LoVo (cell line): ENCODE results near the gene SPDL1.

Experiments used
- DNase-seq: peaks from one replicate; pipeline ENCODE4 v3.0.0-alpha.2; 2016; ENCODE audit warnings: low spot score

The SPDL1 gene

DNA sequence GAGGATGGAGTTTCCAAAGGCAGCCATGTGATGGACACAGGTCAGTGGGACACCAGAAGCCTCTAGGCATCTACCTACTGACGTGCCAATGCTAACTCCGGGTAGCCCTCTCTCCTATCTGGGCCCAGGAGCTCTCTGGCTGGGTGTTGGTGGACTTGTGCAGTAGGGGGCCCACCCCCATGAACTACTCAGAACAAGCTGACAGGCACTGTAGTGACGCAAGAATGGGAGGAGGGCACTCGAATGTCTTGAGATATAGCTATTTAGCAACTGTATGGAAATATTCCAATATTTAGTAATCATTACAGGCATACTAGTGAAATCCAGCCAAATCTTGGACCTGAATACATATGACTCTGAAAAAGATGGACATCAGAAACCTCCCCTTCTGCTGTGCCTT is 47.8 kb downstream of the SPDL1 start:
- DNase-seq = no peak

DNA sequence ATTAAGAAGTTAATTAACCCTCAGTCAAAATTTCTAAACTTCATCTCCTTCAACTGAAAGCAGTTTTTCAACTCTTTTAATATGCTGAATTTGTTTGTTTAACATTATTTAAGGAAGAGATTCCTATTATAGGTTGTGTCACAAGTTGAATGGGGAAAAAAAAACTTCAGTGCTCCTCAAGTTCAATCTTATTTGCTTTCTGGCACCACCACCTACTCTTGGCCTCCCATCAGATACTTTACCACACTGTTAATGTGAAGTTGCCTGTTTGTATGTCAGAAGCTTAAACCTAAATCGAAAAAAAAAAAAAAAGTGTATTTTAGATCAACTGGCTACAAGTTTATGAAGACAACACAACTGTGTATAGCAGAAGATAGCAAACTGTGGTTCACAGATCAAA is 49.4 kb downstream of the SPDL1 start:
- no peak for DNase-seq

DNA sequence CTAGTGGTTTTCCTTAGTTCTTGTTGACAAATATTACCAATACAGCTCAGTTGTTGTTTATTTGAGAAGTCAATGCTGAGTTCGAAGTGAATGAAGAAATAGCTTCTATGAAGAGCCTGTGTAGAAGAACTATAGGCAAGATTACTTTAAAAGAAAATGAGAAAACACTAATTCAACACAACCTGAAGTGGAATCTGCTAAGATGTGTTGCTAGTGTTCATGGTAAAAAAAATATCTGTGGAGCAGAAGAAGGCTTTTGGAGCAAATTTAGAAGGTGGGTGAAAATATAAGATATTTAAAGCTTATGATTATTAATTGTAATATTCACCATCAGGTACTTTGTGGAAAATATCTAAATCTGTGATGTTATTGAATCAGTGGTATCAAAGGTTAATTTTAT is 51.0 kb downstream of the SPDL1 start:
- no peak for DNase-seq

DNA sequence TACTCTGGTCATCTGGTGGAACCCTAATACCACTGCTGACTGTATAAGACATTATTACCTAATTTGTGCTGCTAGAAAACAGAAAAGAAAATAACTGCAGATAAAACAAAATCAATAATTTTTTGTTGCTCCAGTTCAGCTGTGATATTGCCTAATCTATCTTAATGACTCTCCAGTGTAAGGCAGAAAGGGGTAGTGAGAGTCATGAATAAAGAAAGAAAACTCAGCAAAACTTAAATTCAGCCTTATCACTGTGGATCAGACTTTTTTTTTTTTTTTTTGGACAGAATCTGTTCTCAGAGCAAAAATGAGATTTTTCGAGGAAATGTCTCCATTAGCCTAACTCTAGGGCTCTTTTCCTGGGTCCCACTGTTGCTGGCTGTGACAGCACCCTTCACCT is 52.4 kb downstream of the SPDL1 start:
- no peak for DNase-seq

DNA sequence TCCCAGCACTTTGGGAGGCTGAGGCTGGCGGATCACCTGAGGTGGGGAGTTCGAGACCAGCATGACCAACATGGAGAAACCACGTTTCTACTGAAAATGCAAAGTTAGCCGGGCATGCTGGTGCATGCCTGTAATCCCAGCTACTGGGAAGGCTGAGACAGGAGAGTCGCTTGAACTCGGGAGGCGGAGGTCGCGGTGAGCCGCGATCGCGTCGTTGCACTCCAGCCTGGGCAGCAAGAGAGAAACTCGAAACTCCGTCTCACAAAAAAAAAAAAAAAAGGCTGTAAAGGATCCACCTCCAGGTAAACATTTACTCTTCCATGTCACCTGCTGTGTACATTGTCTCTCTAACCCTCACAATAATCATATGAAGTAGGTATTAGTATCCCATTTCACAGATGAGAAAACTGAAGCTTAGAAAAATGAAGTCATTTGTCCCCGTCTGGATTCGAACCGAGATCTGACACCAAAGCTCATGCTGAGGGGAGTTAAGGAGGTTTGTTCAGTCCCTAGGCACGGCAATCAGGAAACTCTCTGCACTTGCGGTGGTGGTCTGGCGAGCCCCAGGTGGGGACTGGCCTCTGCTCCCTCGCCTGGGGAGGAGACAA is 53.0 kb downstream of the SPDL1 start:
- DNase-seq = no peak

DNA sequence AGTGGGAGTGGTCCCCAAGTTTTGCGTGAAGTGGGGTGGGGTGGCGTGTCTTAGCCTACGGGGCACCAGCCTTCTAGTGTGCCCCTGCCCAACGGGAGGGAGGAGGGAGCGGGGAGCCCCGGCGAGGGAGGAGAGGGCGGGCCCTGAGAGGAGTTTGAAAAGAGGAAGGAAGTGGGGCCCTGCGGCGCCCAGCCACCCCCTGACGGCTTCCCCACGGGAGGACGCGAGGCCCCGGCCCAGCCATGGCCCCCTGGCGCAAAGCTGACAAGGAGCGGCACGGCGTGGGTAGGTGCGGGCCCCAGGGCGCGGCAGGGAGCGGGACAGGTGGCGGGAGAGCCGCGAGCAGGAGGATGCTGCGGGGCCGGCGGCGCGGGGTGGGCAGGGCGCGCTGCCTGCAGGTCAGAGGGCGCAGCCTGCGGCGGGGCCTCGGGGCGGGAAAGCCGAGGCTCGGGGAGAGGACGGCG is 53.5 kb downstream of the SPDL1 start, which contains the start of gene DOCK2:
Gene DOCK2 (plus strand): TSS at position 191 of the 464 bp plus-strand sequence. CDS start 52 bp downstream, at position 243.
- DNase-seq = no peak

DNA sequence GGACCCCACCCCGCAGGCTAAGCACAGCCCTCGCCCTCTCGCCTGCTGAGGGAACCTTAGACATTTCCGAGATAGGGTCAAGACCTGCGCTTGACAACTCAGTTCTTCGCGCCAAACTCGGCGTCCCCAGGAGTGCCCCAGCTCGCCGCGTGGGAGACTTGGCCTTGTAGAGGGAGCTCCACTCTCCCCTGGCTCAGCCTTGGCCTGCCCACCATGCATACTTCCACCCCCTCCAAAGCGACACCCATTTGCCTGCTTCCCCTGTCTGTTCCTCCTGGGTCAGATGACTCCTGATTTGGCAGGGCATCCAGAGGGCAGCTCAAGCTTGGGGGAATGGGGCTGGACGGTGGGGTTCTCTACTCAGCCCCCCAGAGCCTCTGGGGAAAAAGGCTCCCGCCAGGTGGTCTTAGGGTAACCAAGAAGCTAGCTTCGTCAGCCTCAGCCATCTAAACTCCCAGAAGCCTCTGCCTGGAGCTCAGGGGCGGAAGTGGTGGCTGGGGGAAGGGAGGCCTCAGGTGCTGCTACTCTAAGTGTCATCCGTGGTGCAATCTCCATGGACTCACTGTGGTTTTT is 54.1 kb downstream of the SPDL1 start:
- no peak for DNase-seq

DNA sequence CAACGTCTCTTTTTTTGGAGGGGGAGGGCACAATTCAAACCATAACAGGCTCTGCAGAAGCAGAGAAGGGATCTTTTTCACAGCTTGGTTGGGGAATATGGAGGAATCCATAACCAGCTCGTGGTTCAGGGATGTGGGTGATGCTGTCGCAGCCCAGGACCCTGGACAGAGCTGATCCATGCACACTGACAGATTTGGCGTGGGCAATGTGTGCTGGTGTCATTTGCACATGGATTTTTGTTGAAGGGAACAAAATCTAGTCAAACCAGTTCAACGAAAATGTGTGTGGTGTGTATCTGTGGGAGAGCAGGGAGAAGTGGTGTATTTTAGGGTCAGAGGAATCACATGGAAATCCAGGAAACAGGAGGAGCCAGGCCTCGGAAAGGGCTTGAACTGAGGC is 57.7 kb downstream of the SPDL1 start:
- no peak for DNase-seq

DNA sequence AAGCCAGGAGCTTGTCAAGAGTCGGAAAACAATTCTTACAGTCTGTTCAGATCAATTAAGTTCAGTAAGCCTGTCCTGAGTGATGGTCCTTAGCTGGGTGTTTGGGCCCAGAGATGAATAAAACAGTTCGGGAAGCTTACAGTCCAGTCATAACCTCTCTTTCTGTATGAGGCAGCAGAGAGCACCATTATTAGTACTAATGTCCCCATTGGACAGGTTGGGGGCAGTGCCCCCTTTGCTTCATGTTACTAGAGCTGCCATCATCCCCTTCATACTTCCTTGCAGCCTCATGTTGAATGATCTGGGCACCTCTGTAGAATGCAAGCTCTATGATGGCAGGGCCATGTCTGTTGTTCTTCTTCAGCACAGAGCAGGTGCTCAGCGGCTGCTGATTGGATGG is 63.3 kb downstream of the SPDL1 start:
- no peak for DNase-seq

DNA sequence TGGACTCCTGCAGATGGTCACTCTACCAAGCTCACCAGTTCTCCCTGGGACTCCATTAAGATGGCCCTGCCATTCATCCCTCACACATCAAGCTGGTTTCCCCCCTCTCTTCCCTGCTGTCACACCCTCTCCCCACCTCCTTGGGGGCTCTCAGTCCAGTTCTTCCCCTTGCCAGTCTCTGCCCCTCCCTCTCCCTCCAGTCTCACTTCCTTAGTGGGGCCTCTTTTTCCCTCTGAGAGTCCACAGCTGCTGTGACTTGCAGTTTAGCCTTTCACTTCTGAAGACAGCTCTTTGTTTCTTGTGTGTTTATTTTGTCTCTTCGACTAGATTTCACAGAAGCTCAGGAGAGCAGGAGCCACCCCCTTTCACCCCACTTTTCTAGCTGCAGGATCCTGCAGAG is 64.0 kb downstream of the SPDL1 start:
- DNase-seq = no peak

DNA sequence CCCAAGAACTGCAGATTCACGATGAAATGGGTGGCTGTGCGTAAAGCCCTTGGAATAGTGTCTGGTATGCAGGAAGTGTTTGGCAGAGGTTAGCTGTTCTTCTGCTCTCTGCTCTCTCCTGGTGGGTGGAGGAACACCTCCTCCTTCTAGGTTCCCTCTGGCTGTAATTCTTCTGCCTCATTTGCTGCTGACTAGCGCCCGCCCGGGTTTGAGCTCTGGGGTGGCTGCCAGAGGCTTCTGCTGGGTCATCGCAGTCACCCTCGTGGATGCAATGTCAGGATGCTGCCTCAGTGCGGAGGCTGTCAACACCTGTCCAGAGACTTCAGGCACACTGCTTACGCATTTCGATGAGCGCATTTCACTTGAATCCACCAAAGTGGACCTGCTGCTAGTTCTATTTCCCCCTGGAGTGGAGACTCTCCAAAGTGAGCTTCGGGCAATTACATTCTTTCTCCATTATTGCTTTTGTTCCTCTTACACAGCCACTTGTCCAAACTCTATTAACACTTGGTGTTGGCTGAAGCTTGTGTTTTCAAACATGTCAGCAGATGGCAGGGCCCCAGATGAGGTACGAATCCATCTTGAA is 65.2 kb downstream of the SPDL1 start:
- DNase-seq = no peak

DNA sequence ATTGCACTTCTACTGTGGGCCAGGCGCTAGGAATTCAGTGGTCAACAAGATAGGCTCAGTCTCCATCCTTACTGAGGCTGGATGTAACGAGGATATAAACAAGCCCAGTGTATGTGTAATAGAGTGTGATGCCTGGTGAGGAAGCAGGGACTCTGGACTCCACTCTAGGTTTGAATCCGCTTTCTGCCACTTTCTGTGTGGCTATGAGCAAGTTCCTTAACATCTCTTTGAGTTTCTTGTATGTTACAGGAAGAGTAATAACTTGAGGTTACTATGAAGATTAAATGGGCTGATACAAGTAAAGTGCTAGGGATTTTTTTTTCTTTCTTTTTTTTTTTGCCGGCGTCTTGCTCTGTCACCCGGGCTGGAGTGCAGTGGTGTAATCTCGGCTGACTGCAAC is 65.9 kb downstream of the SPDL1 start:
- DNase-seq = no peak

DNA sequence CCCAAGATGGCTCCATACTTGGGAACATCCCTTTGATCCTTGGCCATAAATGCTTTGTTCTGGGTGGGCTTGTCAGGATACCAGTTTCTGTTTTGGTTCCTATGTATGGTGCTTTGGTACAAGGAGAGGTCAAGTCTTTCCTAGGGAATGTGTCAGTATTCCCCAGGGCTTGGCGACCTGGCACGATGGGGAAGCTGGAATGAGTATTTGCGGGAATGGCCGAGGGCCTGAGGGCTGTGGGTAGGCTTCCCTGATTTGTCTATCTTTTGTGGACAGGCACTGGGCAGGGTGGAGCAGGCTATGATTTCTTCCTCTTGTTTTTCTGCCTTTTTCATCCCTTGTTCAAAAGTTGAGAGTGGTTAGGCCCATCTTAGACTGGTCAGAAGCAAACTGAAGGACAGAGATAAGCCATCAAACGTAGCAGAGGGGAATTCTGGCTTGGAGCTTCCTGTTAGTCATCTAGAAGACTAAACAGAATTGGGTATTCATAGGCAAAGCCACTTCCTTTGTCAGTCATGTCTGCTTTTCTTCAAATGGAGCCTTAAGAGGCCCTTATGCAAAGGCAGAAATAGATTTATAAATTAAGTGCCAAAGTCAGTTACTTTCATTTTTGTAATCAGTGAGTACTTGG is 67.2 kb downstream of the SPDL1 start:
- no peak for DNase-seq

DNA sequence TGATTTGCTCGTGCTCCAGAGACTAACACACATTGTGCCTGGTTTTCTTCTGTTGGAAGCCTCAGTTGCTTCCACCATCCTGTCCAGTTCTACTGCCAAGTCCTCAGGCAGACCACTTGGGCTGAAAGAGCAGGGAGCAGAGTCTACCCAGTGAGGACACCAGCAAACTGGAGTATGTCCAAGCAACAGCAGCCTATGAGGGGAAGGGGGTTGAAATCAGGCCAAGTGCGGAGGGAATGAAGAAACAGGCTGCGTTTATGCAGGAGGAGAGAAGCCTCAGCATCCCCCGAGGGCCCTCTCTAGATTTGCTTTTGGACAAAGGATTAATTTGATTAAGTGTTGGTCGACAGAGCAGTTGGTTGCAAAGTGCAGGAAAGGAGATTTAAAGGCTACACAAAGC is 68.0 kb downstream of the SPDL1 start:
- DNase-seq = no peak

DNA sequence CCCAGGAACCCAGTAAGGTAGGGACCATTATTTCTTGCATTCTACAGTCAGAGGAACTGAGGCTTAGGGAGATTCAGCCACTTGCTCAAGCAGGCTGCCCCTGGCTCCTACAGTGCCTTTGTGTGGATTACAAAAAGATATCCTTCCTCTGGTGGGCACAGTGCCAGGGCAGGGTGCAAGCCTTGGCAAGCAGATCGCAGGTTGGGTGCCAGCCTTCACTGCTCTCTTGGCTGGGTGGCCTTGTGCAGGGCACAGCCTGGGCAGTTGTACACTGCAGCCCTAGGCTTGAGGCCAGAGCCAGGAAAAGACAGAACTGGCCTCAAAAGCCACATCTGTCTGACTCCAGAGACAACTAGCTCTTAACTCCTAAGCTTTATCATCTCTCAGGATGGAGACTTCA is 68.5 kb downstream of the SPDL1 start:
- no peak for DNase-seq

DNA sequence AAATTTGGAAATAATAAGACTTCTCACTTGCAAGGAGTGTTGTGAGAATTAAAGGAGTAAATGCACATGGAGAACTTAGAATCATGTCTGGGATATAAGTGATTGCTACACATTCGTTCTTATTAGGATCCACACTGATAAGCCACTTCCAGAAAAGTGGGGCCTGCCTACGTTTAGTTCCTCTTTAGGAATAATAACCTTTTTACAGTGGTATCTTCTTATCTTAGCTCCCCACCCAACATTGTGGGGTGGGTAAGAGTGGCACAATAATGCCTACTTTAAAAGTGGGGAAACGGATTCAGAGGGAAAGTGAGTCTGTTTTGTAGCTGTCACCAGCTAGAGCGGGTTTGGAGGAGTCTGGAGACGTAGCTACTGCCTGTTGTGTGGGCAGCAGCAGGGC is 69.5 kb downstream of the SPDL1 start:
- no peak for DNase-seq
